ENCODE results near the gene USP12.

GRCh38 chr13:27151798-27152599 lies 19.6 kb downstream of the USP12 start:
- TF ChIP-seq CTCF (IDR thresholded peaks at IDR 0.05): no peak
- TF ChIP-seq EP300 (IDR thresholded peaks at IDR 0.05): no peak

Measured in suprapubic skin (tissue), 3 donors.